PFSK-1 (cell line): Measurements from ENCODE around the gene L3MBTL1.

ENCODE experiments used
- FOXP2 ChIP-seq: optimal IDR thresholded peaks from 2 replicates; pipeline ENCODE3; 2011; ENCODE audit warnings: borderline replicate concordance, control low read depth, inconsistent platforms; ENCODE audit not compliant: insufficient read depth; ENCODE audit errors: extremely low read length, extremely low read depth
- POLR2AphosphoS5 ChIP-seq: IDR thresholded peaks from 2 replicates; pipeline ENCODE4 v1.6.1; 2012; ENCODE audit warnings: low read depth, mild to moderate bottlenecking, control low read depth, low read length, moderate library complexity
- SIN3A ChIP-seq: IDR thresholded peaks from 2 replicates; pipeline ENCODE4 v1.6.1; 2012; ENCODE audit warnings: mild to moderate bottlenecking, low read length, moderate library complexity, borderline replicate concordance; ENCODE audit not compliant: insufficient read depth
- TAF1 ChIP-seq: IDR thresholded peaks from 2 replicates; pipeline ENCODE4 v1.6.1; 2012; ENCODE audit warnings: low read length, control low read depth, borderline replicate concordance; ENCODE audit not compliant: insufficient read depth
- TF ChIP-seq, protein P1 (sequence below), 2 experiments: IDR thresholded peaks; 2 replicates each; pipeline versions ENCODE4 v1.6.1 to v1.8.0; 2011 to 2012; ENCODE audit warnings: low read depth in 2 of 2, low read length in 2 of 2, control low read depth in 1 of 2, inconsistent platforms in 1 of 2, mild to moderate bottlenecking in 1 of 2, moderate library complexity in 1 of 2; ENCODE audit not compliant: insufficient read depth in 1 of 2

L3MBTL1 gene

DNA sequence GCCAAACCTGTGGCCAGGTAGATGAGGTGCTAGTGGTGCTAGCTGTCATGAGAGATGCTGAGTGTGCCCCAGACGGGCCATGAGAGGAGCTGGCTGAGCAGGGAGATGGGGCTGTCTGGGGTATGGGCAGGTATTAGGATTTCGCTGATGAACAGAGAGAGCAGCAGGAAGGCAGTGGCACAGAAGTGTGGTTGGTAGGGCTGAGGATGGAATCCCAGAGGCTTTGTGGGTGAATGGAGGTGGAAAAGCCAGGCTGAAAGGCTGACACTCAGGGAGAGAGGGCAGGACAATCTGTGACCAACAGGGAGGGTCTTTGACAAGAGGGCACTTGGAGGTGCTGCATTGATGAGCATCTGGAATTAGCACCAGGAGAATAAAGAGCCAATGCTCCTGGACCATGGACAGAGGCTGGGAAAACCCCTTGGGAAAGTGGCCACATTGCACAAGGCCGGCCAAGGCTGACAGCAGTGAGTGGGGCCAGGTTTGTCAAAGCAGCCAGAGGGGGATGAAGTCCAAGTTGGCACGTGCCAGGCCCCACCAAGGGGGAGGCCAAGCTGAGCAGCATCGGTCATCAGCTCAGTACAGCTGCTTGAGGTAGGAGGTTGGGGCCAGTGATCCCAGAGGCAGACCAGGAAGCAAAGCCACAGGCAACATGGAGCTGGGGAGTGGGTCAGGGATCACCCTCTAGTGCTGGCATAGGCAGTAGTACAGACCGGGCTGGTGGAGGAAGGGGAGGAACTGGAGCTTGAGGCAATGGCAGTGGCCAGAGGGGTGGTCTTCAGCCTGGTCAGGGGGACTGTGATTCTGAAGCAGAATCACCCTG lies 31.6 kb downstream of the L3MBTL1 start:
- no peak for TF ChIP-seq POLR2AphosphoS5
- TF ChIP-seq, protein P1, sequence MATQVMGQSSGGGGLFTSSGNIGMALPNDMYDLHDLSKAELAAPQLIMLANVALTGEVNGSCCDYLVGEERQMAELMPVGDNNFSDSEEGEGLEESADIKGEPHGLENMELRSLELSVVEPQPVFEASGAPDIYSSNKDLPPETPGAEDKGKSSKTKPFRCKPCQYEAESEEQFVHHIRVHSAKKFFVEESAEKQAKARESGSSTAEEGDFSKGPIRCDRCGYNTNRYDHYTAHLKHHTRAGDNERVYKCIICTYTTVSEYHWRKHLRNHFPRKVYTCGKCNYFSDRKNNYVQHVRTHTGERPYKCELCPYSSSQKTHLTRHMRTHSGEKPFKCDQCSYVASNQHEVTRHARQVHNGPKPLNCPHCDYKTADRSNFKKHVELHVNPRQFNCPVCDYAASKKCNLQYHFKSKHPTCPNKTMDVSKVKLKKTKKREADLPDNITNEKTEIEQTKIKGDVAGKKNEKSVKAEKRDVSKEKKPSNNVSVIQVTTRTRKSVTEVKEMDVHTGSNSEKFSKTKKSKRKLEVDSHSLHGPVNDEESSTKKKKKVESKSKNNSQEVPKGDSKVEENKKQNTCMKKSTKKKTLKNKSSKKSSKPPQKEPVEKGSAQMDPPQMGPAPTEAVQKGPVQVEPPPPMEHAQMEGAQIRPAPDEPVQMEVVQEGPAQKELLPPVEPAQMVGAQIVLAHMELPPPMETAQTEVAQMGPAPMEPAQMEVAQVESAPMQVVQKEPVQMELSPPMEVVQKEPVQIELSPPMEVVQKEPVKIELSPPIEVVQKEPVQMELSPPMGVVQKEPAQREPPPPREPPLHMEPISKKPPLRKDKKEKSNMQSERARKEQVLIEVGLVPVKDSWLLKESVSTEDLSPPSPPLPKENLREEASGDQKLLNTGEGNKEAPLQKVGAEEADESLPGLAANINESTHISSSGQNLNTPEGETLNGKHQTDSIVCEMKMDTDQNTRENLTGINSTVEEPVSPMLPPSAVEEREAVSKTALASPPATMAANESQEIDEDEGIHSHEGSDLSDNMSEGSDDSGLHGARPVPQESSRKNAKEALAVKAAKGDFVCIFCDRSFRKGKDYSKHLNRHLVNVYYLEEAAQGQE (IDR thresholded peaks at IDR 0.05; ENCODE audit: insufficient read depth in 1 of 2, low read depth in 2 of 2, low read length in 2 of 2) = peak; percentile 35 to 81; a peak in 2 of 4 replicates

DNA sequence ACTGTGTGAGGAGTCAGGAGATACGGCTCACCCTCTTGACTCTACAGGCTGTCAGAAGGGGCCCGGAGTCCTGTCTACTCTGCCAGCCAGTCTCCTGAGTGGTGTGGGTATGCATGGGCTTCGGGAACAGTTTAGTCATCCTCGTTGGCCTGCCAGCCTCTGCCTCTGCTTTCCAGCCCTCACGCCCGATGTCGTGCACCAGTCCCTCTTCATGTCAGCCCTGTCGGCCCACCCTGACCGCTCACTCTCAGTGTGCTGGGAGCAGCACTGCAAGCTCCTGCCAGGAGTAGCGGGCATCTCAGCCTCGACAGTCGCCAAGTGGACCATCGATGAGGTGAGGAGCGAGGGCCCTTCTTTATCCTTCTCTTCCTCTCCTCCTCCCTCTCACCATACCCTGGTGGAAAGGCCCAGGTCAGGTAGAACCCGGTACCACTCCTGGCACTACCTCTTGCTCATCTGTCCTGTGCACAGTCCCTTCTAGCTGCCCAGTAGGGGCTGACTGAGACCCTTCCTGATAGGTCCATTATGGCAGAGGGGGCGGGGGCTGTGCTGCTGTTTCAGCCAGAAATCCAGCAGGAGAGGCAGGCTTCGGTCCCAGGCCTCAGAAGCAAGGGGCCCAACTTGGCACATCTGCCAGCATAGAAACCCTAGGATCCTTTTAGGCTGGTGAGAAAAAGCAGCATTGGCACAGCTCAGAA lies 32.6 kb downstream of the L3MBTL1 start:
- no peak for TF ChIP-seq FOXP2

DNA sequence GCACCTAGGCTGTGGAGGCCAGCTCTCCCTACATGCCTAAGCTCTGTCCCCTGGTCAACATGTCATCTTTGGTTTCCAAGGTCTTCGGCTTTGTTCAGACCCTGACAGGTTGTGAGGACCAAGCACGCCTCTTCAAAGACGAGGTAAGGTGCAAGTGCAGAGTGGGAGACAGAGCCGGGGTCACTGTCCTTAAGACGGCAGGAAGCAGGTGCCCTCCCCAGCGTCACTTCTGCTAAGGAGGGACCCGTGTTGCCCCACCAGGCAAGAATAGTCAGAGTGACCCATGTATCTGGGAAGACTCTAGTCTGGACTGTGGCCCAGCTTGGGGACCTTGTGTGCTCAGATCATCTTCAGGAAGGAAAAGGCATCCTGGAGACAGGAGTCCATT lies 33.2 kb downstream of the L3MBTL1 start:
- TF ChIP-seq TAF1 = no peak
- TF ChIP-seq SIN3A = no peak
- TF ChIP-seq, protein P1 (IDR thresholded peaks at IDR 0.05; ENCODE audit: insufficient read depth in 1 of 2, low read depth in 2 of 2, low read length in 2 of 2) = no peak
- TF ChIP-seq FOXP2 = no peak
- TF ChIP-seq POLR2AphosphoS5 = no peak

DNA sequence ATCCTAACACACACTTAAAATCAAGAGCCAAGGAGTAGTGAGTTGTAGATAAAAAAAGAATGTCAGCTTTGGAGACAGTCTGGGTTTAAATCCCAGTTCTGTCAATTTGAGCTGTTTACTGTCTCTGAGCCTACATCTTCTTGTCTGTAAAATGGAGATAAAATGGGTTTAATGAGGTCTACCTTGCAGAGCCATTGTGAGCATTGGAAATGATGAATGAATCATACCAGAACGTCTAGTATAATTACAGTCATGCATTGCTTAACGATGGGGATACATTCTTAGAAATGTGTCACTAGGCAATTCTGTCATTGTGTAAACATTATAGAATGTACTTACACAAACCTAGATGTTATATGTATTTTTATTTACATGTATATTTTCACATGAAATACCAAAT lies 33.7 kb downstream of the L3MBTL1 start:
- TF ChIP-seq, protein P1 (IDR thresholded peaks at IDR 0.05; ENCODE audit: insufficient read depth in 1 of 2, low read depth in 2 of 2, low read length in 2 of 2) = no peak
- TF ChIP-seq POLR2AphosphoS5 (no peak), FOXP2 (no peak), SIN3A (no peak)

DNA sequence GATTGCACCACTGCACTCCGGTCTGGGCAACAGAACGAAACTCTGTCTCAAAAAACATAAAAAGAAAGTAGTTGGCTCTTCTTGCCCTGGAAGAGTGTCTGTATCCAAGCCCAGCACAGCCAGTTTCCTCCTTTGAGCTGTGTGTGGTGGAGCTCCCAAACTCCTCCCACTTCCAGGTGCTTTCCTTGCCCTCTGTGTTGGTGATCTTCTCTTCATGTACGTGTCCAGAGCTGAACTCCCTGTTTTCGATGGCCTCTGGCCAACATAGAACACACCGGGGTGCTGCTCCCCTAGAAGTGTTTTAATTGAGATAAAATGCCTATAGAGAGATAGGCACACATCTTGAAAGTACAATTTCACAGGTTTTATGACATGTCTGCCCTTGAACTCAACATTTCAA lies 34.7 kb downstream of the L3MBTL1 start:
- no peak for TF ChIP-seq FOXP2
- TF ChIP-seq TAF1 = no peak
- TF ChIP-seq SIN3A = no peak
- TF ChIP-seq, protein P1 (IDR thresholded peaks at IDR 0.05; ENCODE audit: insufficient read depth in 1 of 2, low read depth in 2 of 2, low read length in 2 of 2) = no peak
- no peak for TF ChIP-seq POLR2AphosphoS5
